Measurements from ENCODE around the gene SPARC.

DNA sequence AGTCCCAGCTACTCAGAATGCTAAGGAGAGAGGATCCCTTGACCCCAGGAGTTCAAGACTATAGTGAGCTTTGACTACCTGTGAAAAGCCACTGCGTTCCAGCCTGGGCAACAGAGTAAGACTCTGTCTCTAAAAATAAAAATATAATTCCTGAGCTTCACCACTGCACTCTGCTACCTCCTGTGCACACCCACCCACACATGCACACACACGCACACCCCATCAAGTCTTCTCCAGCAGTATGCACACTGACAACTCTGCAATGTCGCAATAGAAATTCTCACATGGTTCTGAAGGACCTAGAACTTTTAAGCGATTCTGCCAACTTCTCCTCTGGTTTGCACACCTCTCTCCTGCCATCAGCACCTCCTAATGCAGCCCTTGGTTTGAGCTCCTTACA, 48.1 kb downstream of the SPARC start:
- TF ChIP-seq, protein P1, sequence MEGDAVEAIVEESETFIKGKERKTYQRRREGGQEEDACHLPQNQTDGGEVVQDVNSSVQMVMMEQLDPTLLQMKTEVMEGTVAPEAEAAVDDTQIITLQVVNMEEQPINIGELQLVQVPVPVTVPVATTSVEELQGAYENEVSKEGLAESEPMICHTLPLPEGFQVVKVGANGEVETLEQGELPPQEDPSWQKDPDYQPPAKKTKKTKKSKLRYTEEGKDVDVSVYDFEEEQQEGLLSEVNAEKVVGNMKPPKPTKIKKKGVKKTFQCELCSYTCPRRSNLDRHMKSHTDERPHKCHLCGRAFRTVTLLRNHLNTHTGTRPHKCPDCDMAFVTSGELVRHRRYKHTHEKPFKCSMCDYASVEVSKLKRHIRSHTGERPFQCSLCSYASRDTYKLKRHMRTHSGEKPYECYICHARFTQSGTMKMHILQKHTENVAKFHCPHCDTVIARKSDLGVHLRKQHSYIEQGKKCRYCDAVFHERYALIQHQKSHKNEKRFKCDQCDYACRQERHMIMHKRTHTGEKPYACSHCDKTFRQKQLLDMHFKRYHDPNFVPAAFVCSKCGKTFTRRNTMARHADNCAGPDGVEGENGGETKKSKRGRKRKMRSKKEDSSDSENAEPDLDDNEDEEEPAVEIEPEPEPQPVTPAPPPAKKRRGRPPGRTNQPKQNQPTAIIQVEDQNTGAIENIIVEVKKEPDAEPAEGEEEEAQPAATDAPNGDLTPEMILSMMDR (IDR thresholded peaks at IDR 0.05) = no peak
- no peak for TF ChIP-seq POLR2A (IDR thresholded peaks at IDR 0.05)
